Keratinocyte (primary cell): ENCODE data around the gene EXOC8.

Source experiments
- CTCF ChIP-seq, 3 experiments: IDR thresholded peaks in 1 of 3; conservative IDR thresholded peaks in 1 of 3; optimal IDR thresholded peaks in 1 of 3; 2 replicates in 2 of 3; 3 replicates in 1 of 3; pipeline versions ENCODE3 to v1.5.1; 2011; ENCODE audit warnings: low read length in 3 of 3, mild to moderate bottlenecking in 3 of 3, moderate library complexity in 2 of 3, control low read depth in 1 of 3, inconsistent platforms in 1 of 3; ENCODE audit not compliant: insufficient read depth in 2 of 3; ENCODE audit errors: extremely low read depth in 1 of 3
- EZH2 ChIP-seq: IDR thresholded peaks from one replicate; pipeline ENCODE4 v1.6.1; 2012; ENCODE audit warnings: inconsistent platforms, mild to moderate bottlenecking, low read length, moderate library complexity

- no peak for TF ChIP-seq CTCF (optimal IDR thresholded peaks at IDR 0.05 in 1 of 3, IDR thresholded peaks at IDR 0.05 in 1 of 3, conservative IDR thresholded peaks at IDR 0.05 in 1 of 3; ENCODE audit: extremely low read depth in 1 of 3, insufficient read depth in 2 of 3, low read length in 3 of 3)
- TF ChIP-seq EZH2: no peak
Measured at GRCh38 chr1:231301990-231302389, 35.7 kb downstream of the EXOC8 start.
